Keratinocyte (primary cell): ENCODE data around the gene PTPN14. TPM values are rescaled to one million over a fixed set of nuclear protein-coding genes. Genes with fewer than 3 reads are reported as not detected.
"Not testable (repeated sequence)": the region's sequence is repeated elsewhere in the genome, so short reads cannot be mapped to it uniquely, and the experiment has no call there.

Source experiments
- DNase-seq: peaks from one replicate; pipeline ENCODE4 v3.0.0-alpha.2; 2011; ENCODE audit warnings: low read depth, missing footprints, low spot score
- FAIRE-seq: peaks from 2 replicates; lab custom pipeline; 2011; peaks lifted over from hg19 to GRCh38; lab: Jason Lieb, UNC
- H2AFZ ChIP-seq: 2 replicates; pipeline ENCODE4 v1.6.0; 2012; ENCODE audit warnings: low read length, control low read depth, inconsistent platforms; ENCODE audit not compliant: control insufficient read depth
- H3K27ac ChIP-seq: 2 replicates; pipeline ENCODE4 v1.5.1; 2011; ENCODE audit warnings: low read length; ENCODE audit not compliant: control insufficient read depth, insufficient read depth
- H3K27me3 ChIP-seq: 3 replicates; pipeline ENCODE4 v1.6.0; 2011; ENCODE audit warnings: low read length; ENCODE audit not compliant: control insufficient read depth, insufficient read depth; ENCODE audit errors: extremely low read depth
- H3K36me3 ChIP-seq, 2 experiments: 2 replicates in 1 of 2; 3 replicates in 1 of 2; pipeline ENCODE4 v1.5.1; 2011; ENCODE audit warnings: low read length in 2 of 2, mild to moderate bottlenecking in 1 of 2; ENCODE audit not compliant: control insufficient read depth in 2 of 2, insufficient read depth in 2 of 2; ENCODE audit errors: extremely low read depth in 1 of 2
- H3K4me1 ChIP-seq: 3 replicates; pipeline ENCODE4 v1.5.1; 2011; ENCODE audit warnings: low read length; ENCODE audit not compliant: control insufficient read depth, insufficient read depth; ENCODE audit errors: extremely low read depth
- H3K4me2 ChIP-seq: 3 replicates; pipeline ENCODE4 v1.6.0; 2011; ENCODE audit warnings: low read depth, low read length; ENCODE audit not compliant: control insufficient read depth, insufficient read depth; ENCODE audit errors: extremely low read depth
- H3K4me3 ChIP-seq, 3 experiments: fragments of 200-600 bp in 1 of 3; sonication (generic) in 1 of 3; 2 replicates in 2 of 3; 3 replicates in 1 of 3; pipeline ENCODE4 v1.5.1; 2011 to 2016; ENCODE audit warnings: low read length in 3 of 3, mild to moderate bottlenecking in 3 of 3, control low read depth in 2 of 3, inconsistent platforms in 1 of 3, low read depth in 1 of 3, mixed read lengths in 1 of 3, mixed run types in 1 of 3, moderate library complexity in 1 of 3; ENCODE audit not compliant: control insufficient read depth in 2 of 3, insufficient read depth in 2 of 3; ENCODE audit errors: extremely low read depth in 1 of 3
- H3K79me2 ChIP-seq: 2 replicates; pipeline ENCODE4 v1.6.0; 2012; ENCODE audit warnings: low read length; ENCODE audit not compliant: control insufficient read depth, insufficient read depth
- H3K9ac ChIP-seq: 3 replicates; pipeline ENCODE4 v1.6.0; 2011; ENCODE audit warnings: low read length; ENCODE audit not compliant: control insufficient read depth, insufficient read depth; ENCODE audit errors: extremely low read depth
- H3K9me1 ChIP-seq: 3 replicates; pipeline ENCODE4 v1.6.0; 2011; ENCODE audit warnings: low read length; ENCODE audit not compliant: control insufficient read depth, insufficient read depth; ENCODE audit errors: extremely low read depth
- H3K9me3 ChIP-seq: 2 replicates; pipeline ENCODE4 v1.5.1; 2012; ENCODE audit warnings: low read depth, low read length; ENCODE audit not compliant: control insufficient read depth
- H4K20me1 ChIP-seq: 3 replicates; pipeline ENCODE4 v1.6.0; 2011; ENCODE audit warnings: low read length; ENCODE audit not compliant: control insufficient read depth, insufficient read depth; ENCODE audit errors: extremely low read depth
- CTCF ChIP-seq, 3 experiments: IDR thresholded peaks in 1 of 3; conservative IDR thresholded peaks in 1 of 3; optimal IDR thresholded peaks in 1 of 3; 2 replicates in 2 of 3; 3 replicates in 1 of 3; pipeline versions ENCODE3 to v1.5.1; 2011; ENCODE audit warnings: low read length in 3 of 3, mild to moderate bottlenecking in 3 of 3, moderate library complexity in 2 of 3, control low read depth in 1 of 3, inconsistent platforms in 1 of 3; ENCODE audit not compliant: insufficient read depth in 2 of 3; ENCODE audit errors: extremely low read depth in 1 of 3
- EZH2 ChIP-seq: IDR thresholded peaks from one replicate; pipeline ENCODE4 v1.6.1; 2012; ENCODE audit warnings: inconsistent platforms, mild to moderate bottlenecking, low read length, moderate library complexity
- dilution Hi-C: fragments of 300-500 bp; cut with MboI; formaldehyde crosslinking; loops from one replicate; pipeline ENCODE4 v1.7.0; 2020; ENCODE audit warnings: low sequenced_read_pairs; ENCODE audit not compliant: extremely low pct_ligation_motif_present
- polyA plus RNA-seq, 5 experiments: library from polyadenylated mRNA; depleted of rRNA in 3 of 5; stranded (reverse) in 3 of 5; stranded (forward) in 1 of 5; unstranded in 1 of 5; fragments of >200 nt; gene quantifications; 1 replicate in 1 of 5; 2 replicates in 3 of 5; 3 replicates in 1 of 5; pipeline versions ENCODE4 v1.2.1 to v1.2.3, GENCODE V29; 2011 to 2012; ENCODE audit warnings: missing spikeins in 2 of 5, low read depth in 1 of 5, low replicate concordance in 1 of 5

The PTPN14 gene
- polyA plus RNA-seq, 1 donor (not counting 4 experiments of a cell fraction or from before 2014, with no cell fraction given): 29.9 TPM

GRCh38 chr1:214491468-214492146 lies 59.8 kb downstream of the PTPN14 start:
- Histone ChIP-seq H3K79me2 (peaks cover 97% of the 10 kb centered on the region), H3K27ac (no peak overlapping the region), H3K27me3 (no peaks in the 10 kb centered on the region), H3K9me3 (no peaks in the 10 kb centered on the region), H3K36me3 (peaks cover 6 to 15% of the 10 kb centered on the region in 2 experiments), H3K9me1 (peaks cover 7% of the 10 kb centered on the region), H4K20me1 (peaks cover 18% of the 10 kb centered on the region), H3K4me3 (no peak overlapping the region), H3K4me2 (no peak overlapping the region), H3K4me1 (peaks cover 36% of the 10 kb centered on the region), H2AFZ (no peak overlapping the region), H3K9ac (no peak overlapping the region)
- no peak for FAIRE-seq
- TF ChIP-seq CTCF (optimal IDR thresholded peaks at IDR 0.05 in 1 of 3, IDR thresholded peaks at IDR 0.05 in 1 of 3, conservative IDR thresholded peaks at IDR 0.05 in 1 of 3; ENCODE audit: extremely low read depth in 1 of 3, insufficient read depth in 2 of 3, low read length in 3 of 3) (no peak), EZH2 (no peak)
- DNase-seq: no peak
- dilution Hi-C loops: no loop called here

DNA sequence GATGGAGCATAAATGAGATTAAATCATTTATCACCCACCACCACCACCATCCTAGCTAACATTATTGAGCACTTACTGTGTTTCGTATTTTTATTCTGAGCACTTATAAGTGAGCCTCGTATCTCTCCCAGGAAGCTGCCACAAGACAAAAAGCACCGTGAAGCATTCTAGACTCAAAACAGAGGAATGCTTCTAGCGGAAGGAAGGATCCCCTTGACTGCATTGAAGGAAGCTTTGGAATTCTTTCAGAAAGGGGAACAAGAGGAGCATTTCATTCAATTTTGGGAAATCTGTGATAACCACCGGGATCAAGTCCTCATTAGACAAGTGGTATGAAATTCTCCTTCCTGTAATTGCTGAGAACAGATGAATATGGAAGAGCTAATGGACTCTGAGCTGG lies 66.3 kb downstream of the PTPN14 start:
- no peak overlapping the region for H3K4me2 ChIP-seq
- H3K36me3 ChIP-seq: peaks cover 5 to 17% of the 10 kb centered on the region in 2 experiments
- H3K9me1 ChIP-seq: no peaks in the 10 kb centered on the region
- H3K4me1 ChIP-seq: peaks cover 14% of the 10 kb centered on the region
- H3K9me3 ChIP-seq: no peaks in the 10 kb centered on the region
- H4K20me1 ChIP-seq: peaks cover 8% of the 10 kb centered on the region
- H3K27me3 ChIP-seq: no peaks in the 10 kb centered on the region
- FAIRE-seq: no peak
- H3K9ac ChIP-seq: no peak overlapping the region
- dilution Hi-C loops: no loop called here
- H3K27ac ChIP-seq: no peak overlapping the region
- peaks cover 93% of the 10 kb centered on the region for H3K79me2 ChIP-seq
- no peak overlapping the region for H2AFZ ChIP-seq
- no peak overlapping the region for H3K4me3 ChIP-seq
- no peak for DNase-seq
- TF ChIP-seq CTCF (optimal IDR thresholded peaks at IDR 0.05 in 1 of 3, IDR thresholded peaks at IDR 0.05 in 1 of 3, conservative IDR thresholded peaks at IDR 0.05 in 1 of 3; ENCODE audit: extremely low read depth in 1 of 3, insufficient read depth in 2 of 3, low read length in 3 of 3) (no peak), EZH2 (no peak)

DNA sequence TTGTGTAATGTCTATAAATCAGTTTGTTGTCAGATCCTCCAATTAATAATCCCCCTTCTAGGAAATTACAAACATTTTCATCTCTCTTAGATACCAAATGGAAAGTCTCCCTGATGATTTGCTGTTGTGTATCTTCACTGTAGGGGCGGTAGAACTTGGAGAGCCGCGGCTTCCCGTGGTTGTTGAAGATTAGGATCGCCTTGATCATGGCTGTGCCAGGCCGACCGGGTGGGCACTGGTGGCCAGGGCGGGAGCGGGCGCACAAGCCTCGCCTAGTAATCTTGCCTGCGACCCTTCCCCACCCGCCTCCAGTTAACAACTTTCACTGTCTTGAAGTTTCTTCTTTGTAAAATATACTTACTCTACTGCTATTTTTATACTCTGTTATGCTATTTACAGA lies 68.2 kb downstream of the PTPN14 start:
- H3K4me2 ChIP-seq, H3K9me1 ChIP-seq, DNase-seq, H3K4me3 ChIP-seq, dilution Hi-C loops, H3K27me3 ChIP-seq, H3K9ac ChIP-seq, H4K20me1 ChIP-seq, H3K9me3 ChIP-seq, H3K27ac ChIP-seq, H2AFZ ChIP-seq: not testable (repeated sequence)
- Histone ChIP-seq H3K4me1 (peaks cover 24% of the 10 kb centered on the region), H3K79me2 (peaks cover 91% of the 10 kb centered on the region), H3K36me3 (peaks cover 2 to 17% of the 10 kb centered on the region in 2 experiments)
- FAIRE-seq: peak; percentile 76
